ENCODE measurements around the gene CPNE4. TPM values are rescaled to one million over a fixed set of nuclear protein-coding genes. Genes with fewer than 3 reads are reported as not detected.

Gene CPNE4
- total RNA-seq, 1 donor from 2014 or later = 52.3 TPM

GRCh38 chr3:131731709-131732108, 303.1 kb downstream of the CPNE4 start:
- DNase-seq (no peak), ATAC-seq (ENCODE audit: poor library complexity) (no peak)
- intact Hi-C loops (cut with DNase I) = no loop called here

GRCh38 chr3:131730581-131730980, 304.2 kb downstream of the CPNE4 start:
- intact Hi-C loops (cut with DNase I) = no loop called here
- ATAC-seq (ENCODE audit: poor library complexity) (no peak), DNase-seq (no peak)

GRCh38 chr3:131729643-131730017, 305.2 kb downstream of the CPNE4 start:
- ATAC-seq (ENCODE audit: poor library complexity) (no peak), DNase-seq (no peak)
- intact Hi-C loops (cut with DNase I) = no loop called here

- no peak for ATAC-seq (ENCODE audit: poor library complexity)
- intact Hi-C loops (cut with DNase I) = no loop called here
- no peak for DNase-seq
Measured at GRCh38 chr3:131728898-131729642, 305.7 kb downstream of the CPNE4 start.

GRCh38 chr3:131725414-131725813, 309.4 kb downstream of the CPNE4 start:
- no peak for ATAC-seq (ENCODE audit: poor library complexity)
- no peak for DNase-seq
- intact Hi-C loops (cut with DNase I) = no loop called here

- ATAC-seq (ENCODE audit: poor library complexity) = no peak
- intact Hi-C loops (cut with DNase I) = no loop called here
- no peak for DNase-seq
Measured at GRCh38 chr3:131723343-131723742, 311.5 kb downstream of the CPNE4 start.

- ATAC-seq (ENCODE audit: poor library complexity) (no peak), DNase-seq (no peak)
- intact Hi-C loops (cut with DNase I) = no loop called here
Measured at GRCh38 chr3:131717493-131717892, 317.3 kb downstream of the CPNE4 start.

GRCh38 chr3:131716943-131717342, 317.9 kb downstream of the CPNE4 start:
- no peak for DNase-seq
- intact Hi-C loops (cut with DNase I) = no loop called here
- no peak for ATAC-seq (ENCODE audit: poor library complexity)

- DNase-seq = no peak
- intact Hi-C loops (cut with DNase I) = no loop called here
- no peak for ATAC-seq (ENCODE audit: poor library complexity)
Measured at GRCh38 chr3:131716007-131716406, 318.8 kb downstream of the CPNE4 start.

- DNase-seq (no peak), ATAC-seq (ENCODE audit: poor library complexity) (no peak)
- intact Hi-C loops (cut with DNase I) = no loop called here
Measured at GRCh38 chr3:131714585-131715220, 320.1 kb downstream of the CPNE4 start.

GRCh38 chr3:131713416-131714123, 321.2 kb downstream of the CPNE4 start:
- intact Hi-C loops (cut with DNase I) = no loop called here
- DNase-seq (no peak), ATAC-seq (ENCODE audit: poor library complexity) (no peak)

- intact Hi-C loops (cut with DNase I) = no loop called here
- ATAC-seq (ENCODE audit: poor library complexity) = no peak
- DNase-seq = no peak
Measured at GRCh38 chr3:131712662-131713061, 322.2 kb downstream of the CPNE4 start.

- intact Hi-C loops (cut with DNase I) = no loop called here
- DNase-seq (no peak), ATAC-seq (ENCODE audit: poor library complexity) (no peak)
Measured at GRCh38 chr3:131711114-131711768, 323.6 kb downstream of the CPNE4 start.

GRCh38 chr3:131708241-131708640, 326.6 kb downstream of the CPNE4 start:
- ATAC-seq (ENCODE audit: poor library complexity) (no peak), DNase-seq (no peak)
- intact Hi-C loops (cut with DNase I) = no loop called here

GRCh38 chr3:131705558-131706051, 329.2 kb downstream of the CPNE4 start:
- intact Hi-C loops (cut with DNase I) = no loop called here
- ATAC-seq (ENCODE audit: poor library complexity) (no peak), DNase-seq (no peak)

- DNase-seq (no peak), ATAC-seq (ENCODE audit: poor library complexity) (no peak)
- intact Hi-C loops (cut with DNase I) = no loop called here
Measured at GRCh38 chr3:131705099-131705498, 329.7 kb downstream of the CPNE4 start.

- DNase-seq (no peak), ATAC-seq (ENCODE audit: poor library complexity) (no peak)
- intact Hi-C loops (cut with DNase I) = no loop called here
Measured at GRCh38 chr3:131704098-131704497, 330.7 kb downstream of the CPNE4 start.

- no peak for DNase-seq
- intact Hi-C loops (cut with DNase I) = no loop called here
- ATAC-seq (ENCODE audit: poor library complexity) = no peak
Measured at GRCh38 chr3:131702146-131702545, 332.7 kb downstream of the CPNE4 start.

- no peak for DNase-seq
- no peak for ATAC-seq (ENCODE audit: poor library complexity)
- intact Hi-C loops (cut with DNase I) = no loop called here
Measured at GRCh38 chr3:131701153-131701770, 333.6 kb downstream of the CPNE4 start.

All from Right ventricle myocardium superior (tissue), 1 donor.